Measurements from ENCODE around the gene GHR.

The GHR gene

GRCh38 chr5:42628821-42629220, 205.6 kb downstream of the GHR start:
- no peak for ATAC-seq

DNA sequence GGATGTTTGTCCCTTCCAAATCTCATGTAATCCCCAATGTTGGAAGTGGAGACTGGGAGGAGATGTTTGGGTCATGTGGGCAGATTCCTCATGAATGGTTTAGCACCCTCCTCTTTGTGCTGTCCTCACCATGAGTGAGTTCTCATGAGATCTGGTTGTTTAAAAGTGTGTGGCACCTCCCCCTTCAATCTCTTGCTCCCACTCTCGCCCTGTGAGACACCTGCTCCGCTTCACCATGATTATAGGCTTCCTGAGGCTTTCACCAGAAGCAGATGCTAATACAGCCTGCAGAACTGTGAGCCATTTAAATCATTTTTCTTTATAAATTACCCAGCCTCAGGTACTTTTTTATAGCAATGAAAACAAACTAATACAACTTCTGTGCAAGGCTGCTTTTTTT, 206.0 kb downstream of the GHR start:
- TF ChIP-seq, protein P1, sequence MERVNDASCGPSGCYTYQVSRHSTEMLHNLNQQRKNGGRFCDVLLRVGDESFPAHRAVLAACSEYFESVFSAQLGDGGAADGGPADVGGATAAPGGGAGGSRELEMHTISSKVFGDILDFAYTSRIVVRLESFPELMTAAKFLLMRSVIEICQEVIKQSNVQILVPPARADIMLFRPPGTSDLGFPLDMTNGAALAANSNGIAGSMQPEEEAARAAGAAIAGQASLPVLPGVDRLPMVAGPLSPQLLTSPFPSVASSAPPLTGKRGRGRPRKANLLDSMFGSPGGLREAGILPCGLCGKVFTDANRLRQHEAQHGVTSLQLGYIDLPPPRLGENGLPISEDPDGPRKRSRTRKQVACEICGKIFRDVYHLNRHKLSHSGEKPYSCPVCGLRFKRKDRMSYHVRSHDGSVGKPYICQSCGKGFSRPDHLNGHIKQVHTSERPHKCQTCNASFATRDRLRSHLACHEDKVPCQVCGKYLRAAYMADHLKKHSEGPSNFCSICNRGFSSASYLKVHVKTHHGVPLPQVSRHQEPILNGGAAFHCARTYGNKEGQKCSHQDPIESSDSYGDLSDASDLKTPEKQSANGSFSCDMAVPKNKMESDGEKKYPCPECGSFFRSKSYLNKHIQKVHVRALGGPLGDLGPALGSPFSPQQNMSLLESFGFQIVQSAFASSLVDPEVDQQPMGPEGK (CRISPR knock-in tag; IDR thresholded peaks at IDR 0.05; ENCODE audit: borderline replicate concordance), result no peak
- no peak for TF ChIP-seq ZC3H10 (CRISPR knock-in tag; IDR thresholded peaks at IDR 0.05)
- ATAC-seq, result no peak

More at GRCh38 chr5:42628821-42629220, 205.6 kb downstream of the GHR start:
- TF ChIP-seq BACH2 (CRISPR knock-in tag; IDR thresholded peaks at IDR 0.05; ENCODE audit: borderline replicate concordance) (no peak), POU6F1 (CRISPR knock-in tag; IDR thresholded peaks at IDR 0.05; ENCODE audit: borderline replicate concordance, low read depth) (no peak), SNAI2 (CRISPR knock-in tag; IDR thresholded peaks at IDR 0.05) (no peak), RARB (CRISPR knock-in tag; IDR thresholded peaks at IDR 0.05) (no peak), TOX (CRISPR knock-in tag; IDR thresholded peaks at IDR 0.05; ENCODE audit: borderline replicate concordance) (no peak), ESRRG (CRISPR knock-in tag; IDR thresholded peaks at IDR 0.05) (no peak), CSDC2 (CRISPR knock-in tag; IDR thresholded peaks at IDR 0.05) (no peak), TSHZ2 (CRISPR knock-in tag; IDR thresholded peaks at IDR 0.05) (no peak), ISL1 (CRISPR knock-in tag; IDR thresholded peaks at IDR 0.05) (no peak), ZNF565 (CRISPR knock-in tag; conservative IDR thresholded peaks at IDR 0.05; ENCODE audit: low read depth) (no peak)
- TF ChIP-seq, protein P2, sequence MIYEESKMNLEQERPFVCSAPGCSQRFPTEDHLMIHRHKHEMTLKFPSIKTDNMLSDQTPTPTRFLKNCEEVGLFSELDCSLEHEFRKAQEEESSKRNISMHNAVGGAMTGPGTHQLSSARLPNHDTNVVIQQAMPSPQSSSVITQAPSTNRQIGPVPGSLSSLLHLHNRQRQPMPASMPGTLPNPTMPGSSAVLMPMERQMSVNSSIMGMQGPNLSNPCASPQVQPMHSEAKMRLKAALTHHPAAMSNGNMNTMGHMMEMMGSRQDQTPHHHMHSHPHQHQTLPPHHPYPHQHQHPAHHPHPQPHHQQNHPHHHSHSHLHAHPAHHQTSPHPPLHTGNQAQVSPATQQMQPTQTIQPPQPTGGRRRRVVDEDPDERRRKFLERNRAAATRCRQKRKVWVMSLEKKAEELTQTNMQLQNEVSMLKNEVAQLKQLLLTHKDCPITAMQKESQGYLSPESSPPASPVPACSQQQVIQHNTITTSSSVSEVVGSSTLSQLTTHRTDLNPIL (CRISPR knock-in tag; IDR thresholded peaks at IDR 0.05; ENCODE audit: low read depth), result no peak
- TF ChIP-seq, protein P1 (CRISPR knock-in tag; IDR thresholded peaks at IDR 0.05; ENCODE audit: borderline replicate concordance), result no peak

GRCh38 chr5:42631241-42631640, 208.0 kb downstream of the GHR start:
- no peak for ATAC-seq

More at GRCh38 chr5:42631241-42631640, 208.0 kb downstream of the GHR start:
- no peak for TF ChIP-seq ZFP3 (CRISPR knock-in tag; IDR thresholded peaks at IDR 0.05)
- TF ChIP-seq TCF4 (CRISPR knock-in tag; IDR thresholded peaks at IDR 0.05; ENCODE audit: borderline replicate concordance), result no peak
- TF ChIP-seq, protein P1 (CRISPR knock-in tag; IDR thresholded peaks at IDR 0.05; ENCODE audit: borderline replicate concordance), result no peak
- TF ChIP-seq PPARA (CRISPR knock-in tag; IDR thresholded peaks at IDR 0.05; ENCODE audit: borderline replicate concordance), result no peak
- no peak for TF ChIP-seq OSR1 (CRISPR knock-in tag; IDR thresholded peaks at IDR 0.05)
- TF ChIP-seq ZNF8 (CRISPR knock-in tag; IDR thresholded peaks at IDR 0.05), result no peak
- no peak for TF ChIP-seq CSDC2 (CRISPR knock-in tag; IDR thresholded peaks at IDR 0.05)
